Measurements from ENCODE around the gene OR2V1. TPM values are rescaled to one million over a fixed set of nuclear protein-coding genes. Genes with fewer than 3 reads are reported as not detected.

The OR2V1 gene
- total RNA-seq, 1 experiment from 2014 or later: not detected

DNA sequence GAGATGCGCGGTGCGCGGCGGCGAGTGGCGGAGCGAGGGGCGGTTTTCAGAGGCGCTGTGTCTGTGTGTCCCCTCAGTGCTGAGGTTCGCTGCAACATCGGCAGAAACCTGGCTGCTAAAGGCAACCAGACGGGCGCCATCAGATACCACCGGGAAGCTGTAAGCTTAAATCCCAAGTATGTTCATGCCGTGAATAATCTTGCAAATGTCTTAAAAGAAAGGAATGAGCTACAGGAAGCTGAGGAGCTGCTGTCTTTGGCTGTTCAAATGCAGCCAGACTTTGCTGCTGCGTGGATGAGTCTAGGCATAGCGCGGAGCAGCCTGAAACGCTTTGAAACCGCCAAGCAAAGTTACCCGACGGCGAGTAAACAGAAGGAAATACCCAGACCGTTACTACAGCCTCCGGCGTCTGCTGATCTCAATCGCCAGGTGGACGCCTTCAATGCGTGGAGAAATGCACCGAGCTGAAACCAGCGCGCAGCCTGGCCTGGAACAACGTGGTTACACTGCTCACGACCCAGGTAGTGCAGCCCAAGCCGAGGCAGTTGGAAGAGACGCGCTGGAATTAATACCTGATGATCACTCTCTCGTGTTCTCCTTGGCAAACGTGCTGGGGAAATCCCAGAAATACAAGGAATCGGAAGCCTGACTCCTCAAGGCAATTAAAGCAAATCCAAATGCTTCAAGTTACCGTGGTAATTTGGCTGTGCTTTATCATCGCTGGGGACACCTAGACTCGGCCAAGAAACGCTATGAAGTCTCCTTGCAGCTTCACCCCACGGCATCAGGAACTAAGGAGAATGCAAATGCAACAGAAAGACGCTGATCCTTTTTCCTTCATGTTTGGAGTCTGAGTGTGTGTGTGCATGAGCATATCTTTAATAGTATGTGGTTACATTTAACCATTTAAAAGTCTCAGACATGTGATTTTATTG is 15.9 kb downstream of the OR2V1 start:
- no peaks in the 10 kb centered on the region for H3K9me2 ChIP-seq (ENCODE audit: insufficient read depth)
- ATAC-seq (no peak), DNase-seq (ENCODE audit: low read depth, low spot score) (no peak)
- H3K27me3 ChIP-seq (ENCODE audit: insufficient read depth, low read length): no peaks in the 10 kb centered on the region
- no TSS peak for BruUV-seq (replicated peaks)
- H3K4me2 ChIP-seq (ENCODE audit: low read length): no peak overlapping the region
- TF ChIP-seq ZFX (IDR thresholded peaks at IDR 0.05): no peak
- no peak for TF ChIP-seq ZBTB33 (IDR thresholded peaks at IDR 0.05; ENCODE audit: extremely low read depth, insufficient replicate concordance, low read length)
- no peak for TF ChIP-seq ZNF274 (IDR thresholded peaks at IDR 0.05; ENCODE audit: low read depth, low read length)
- no peak for TF ChIP-seq EZH2phosphoT487 (IDR thresholded peaks at IDR 0.05; ENCODE audit: borderline replicate concordance)
- no peak for TF ChIP-seq SIN3A (IDR thresholded peaks at IDR 0.05; ENCODE audit: low read depth)
- TF ChIP-seq, protein P1, sequence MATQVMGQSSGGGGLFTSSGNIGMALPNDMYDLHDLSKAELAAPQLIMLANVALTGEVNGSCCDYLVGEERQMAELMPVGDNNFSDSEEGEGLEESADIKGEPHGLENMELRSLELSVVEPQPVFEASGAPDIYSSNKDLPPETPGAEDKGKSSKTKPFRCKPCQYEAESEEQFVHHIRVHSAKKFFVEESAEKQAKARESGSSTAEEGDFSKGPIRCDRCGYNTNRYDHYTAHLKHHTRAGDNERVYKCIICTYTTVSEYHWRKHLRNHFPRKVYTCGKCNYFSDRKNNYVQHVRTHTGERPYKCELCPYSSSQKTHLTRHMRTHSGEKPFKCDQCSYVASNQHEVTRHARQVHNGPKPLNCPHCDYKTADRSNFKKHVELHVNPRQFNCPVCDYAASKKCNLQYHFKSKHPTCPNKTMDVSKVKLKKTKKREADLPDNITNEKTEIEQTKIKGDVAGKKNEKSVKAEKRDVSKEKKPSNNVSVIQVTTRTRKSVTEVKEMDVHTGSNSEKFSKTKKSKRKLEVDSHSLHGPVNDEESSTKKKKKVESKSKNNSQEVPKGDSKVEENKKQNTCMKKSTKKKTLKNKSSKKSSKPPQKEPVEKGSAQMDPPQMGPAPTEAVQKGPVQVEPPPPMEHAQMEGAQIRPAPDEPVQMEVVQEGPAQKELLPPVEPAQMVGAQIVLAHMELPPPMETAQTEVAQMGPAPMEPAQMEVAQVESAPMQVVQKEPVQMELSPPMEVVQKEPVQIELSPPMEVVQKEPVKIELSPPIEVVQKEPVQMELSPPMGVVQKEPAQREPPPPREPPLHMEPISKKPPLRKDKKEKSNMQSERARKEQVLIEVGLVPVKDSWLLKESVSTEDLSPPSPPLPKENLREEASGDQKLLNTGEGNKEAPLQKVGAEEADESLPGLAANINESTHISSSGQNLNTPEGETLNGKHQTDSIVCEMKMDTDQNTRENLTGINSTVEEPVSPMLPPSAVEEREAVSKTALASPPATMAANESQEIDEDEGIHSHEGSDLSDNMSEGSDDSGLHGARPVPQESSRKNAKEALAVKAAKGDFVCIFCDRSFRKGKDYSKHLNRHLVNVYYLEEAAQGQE (IDR thresholded peaks at IDR 0.05; ENCODE audit: low read depth): no peak
- no peak for TF ChIP-seq ELF1 (IDR thresholded peaks at IDR 0.05; ENCODE audit: borderline replicate concordance, low read depth)
- TF ChIP-seq, protein P2, sequence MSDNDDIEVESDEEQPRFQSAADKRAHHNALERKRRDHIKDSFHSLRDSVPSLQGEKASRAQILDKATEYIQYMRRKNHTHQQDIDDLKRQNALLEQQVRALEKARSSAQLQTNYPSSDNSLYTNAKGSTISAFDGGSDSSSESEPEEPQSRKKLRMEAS (IDR thresholded peaks at IDR 0.05): no peak
- TF ChIP-seq POLR2A (IDR thresholded peaks at IDR 0.05; ENCODE audit: borderline replicate concordance, extremely low read depth, insufficient read depth, insufficient read length): no peak
- no peak for TF ChIP-seq EZH2 (IDR thresholded peaks at IDR 0.05)
- TF ChIP-seq JUND (IDR thresholded peaks at IDR 0.05): no peak
- TF ChIP-seq, protein P3, sequence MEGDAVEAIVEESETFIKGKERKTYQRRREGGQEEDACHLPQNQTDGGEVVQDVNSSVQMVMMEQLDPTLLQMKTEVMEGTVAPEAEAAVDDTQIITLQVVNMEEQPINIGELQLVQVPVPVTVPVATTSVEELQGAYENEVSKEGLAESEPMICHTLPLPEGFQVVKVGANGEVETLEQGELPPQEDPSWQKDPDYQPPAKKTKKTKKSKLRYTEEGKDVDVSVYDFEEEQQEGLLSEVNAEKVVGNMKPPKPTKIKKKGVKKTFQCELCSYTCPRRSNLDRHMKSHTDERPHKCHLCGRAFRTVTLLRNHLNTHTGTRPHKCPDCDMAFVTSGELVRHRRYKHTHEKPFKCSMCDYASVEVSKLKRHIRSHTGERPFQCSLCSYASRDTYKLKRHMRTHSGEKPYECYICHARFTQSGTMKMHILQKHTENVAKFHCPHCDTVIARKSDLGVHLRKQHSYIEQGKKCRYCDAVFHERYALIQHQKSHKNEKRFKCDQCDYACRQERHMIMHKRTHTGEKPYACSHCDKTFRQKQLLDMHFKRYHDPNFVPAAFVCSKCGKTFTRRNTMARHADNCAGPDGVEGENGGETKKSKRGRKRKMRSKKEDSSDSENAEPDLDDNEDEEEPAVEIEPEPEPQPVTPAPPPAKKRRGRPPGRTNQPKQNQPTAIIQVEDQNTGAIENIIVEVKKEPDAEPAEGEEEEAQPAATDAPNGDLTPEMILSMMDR (IDR thresholded peaks at IDR 0.05 in 2 of 3, conservative IDR thresholded peaks at IDR 0.05 in 1 of 3; ENCODE audit: borderline replicate concordance in 1 of 3, insufficient read depth in 1 of 3, low read depth in 2 of 3, low read length in 2 of 3): no peak
- no peak for TF ChIP-seq CEBPB (IDR thresholded peaks at IDR 0.05; ENCODE audit: low read depth)
- TF ChIP-seq SP1 (IDR thresholded peaks at IDR 0.05; ENCODE audit: low read depth): no peak
- no peak for TF ChIP-seq ATF3 (IDR thresholded peaks at IDR 0.05)
- no peak for TF ChIP-seq YY1 (IDR thresholded peaks at IDR 0.05; ENCODE audit: extremely low read depth, insufficient replicate concordance, low read depth, low read length)
- CTCF ChIA-PET: no interaction called here
- H3K79me2 ChIP-seq (ENCODE audit: insufficient read depth, low read length): no peaks in the 10 kb centered on the region
- no peaks in the 10 kb centered on the region for H4K20me1 ChIP-seq (ENCODE audit: insufficient read depth)
- peaks cover 3 to 4% of the 10 kb centered on the region in 2 experiments for H3K4me1 ChIP-seq (ENCODE audit: control insufficient read depth in 1 of 2, insufficient read depth in 2 of 2, low read length in 2 of 2)
- H3K9me3 ChIP-seq (ENCODE audit: control insufficient read depth in 1 of 2, insufficient read depth in 1 of 2, low read depth in 1 of 2, low read length in 2 of 2): no peaks in the 10 kb centered on the region
- H3K9ac ChIP-seq (ENCODE audit: low read length): no peak overlapping the region
- H3K27ac ChIP-seq (ENCODE audit: low read depth, low read length): no peak overlapping the region
- intact Hi-C loops (cut with micrococcal nuclease): no loop called here
- no peaks in the 10 kb centered on the region for H3K36me3 ChIP-seq (ENCODE audit: control insufficient read depth in 1 of 2, insufficient read depth in 2 of 2, low read length in 2 of 2)
- RAD21 ChIA-PET (ENCODE audit: low non-redundant PET in 1 of 2, low total read pairs in 2 of 2, uncharacterized antibody in 2 of 2, unreplicated experiment in 2 of 2): no interaction called here
- POLR2A ChIA-PET: no interaction called here
- H3K4me3 ChIP-seq (replicated peaks in 1 of 2; ENCODE audit: low read depth in 1 of 2, low read length in 2 of 2): no peak overlapping the region
- no peak overlapping the region for H2AFZ ChIP-seq (ENCODE audit: low read depth, low read length, poor library complexity, severe bottlenecking)
